Endothelial cell of umbilical vein (primary cell): ENCODE results near the gene SAMD7. TPM values are rescaled to one million over a fixed set of nuclear protein-coding genes. Genes with fewer than 3 reads are reported as not detected.

Experiments
- BruUV-seq: library from RNA; stranded (reverse); fragments of 400-500 nt; replicated peaks from 2 replicates; lab custom pipeline; 2021; lab: Mats Ljungman, UMichigan
- CTCF ChIA-PET: fragments of 300-600, 350-600 bp; sonication (Branson Sonifier 250); formaldehyde crosslinking; loops from one replicate; lab custom pipeline; 2021; ENCODE audit warnings: antibody characterized with exemption, inconsistent platforms; lab: Charles Lee
- POLR2A ChIA-PET: fragments of 300-600, 350-600 bp; sonication (Branson Sonifier 250); formaldehyde crosslinking; loops from one replicate; lab custom pipeline; 2021; ENCODE audit warnings: antibody characterized with exemption, inconsistent platforms; lab: Charles Lee
- DNase-seq: peaks from one replicate; pipeline ENCODE4 v3.0.0-alpha.2; 2011; ENCODE audit warnings: low read depth, low spot score
- FAIRE-seq: peaks from 2 replicates; lab custom pipeline; 2011; peaks lifted over from hg19 to GRCh38; lab: Jason Lieb, UNC
- H2AFZ ChIP-seq: 2 replicates; pipeline ENCODE4 v1.6.0; 2012; ENCODE audit warnings: low read depth, low read length, control low read depth, inconsistent platforms
- H3K27ac ChIP-seq: 2 replicates; pipeline ENCODE4 v1.5.1; 2011; ENCODE audit warnings: low read depth, mild to moderate bottlenecking, control low read depth, low read length, moderate library complexity; ENCODE audit not compliant: insufficient read depth
- H3K27me3 ChIP-seq, 2 experiments: 2 replicates each; pipeline versions ENCODE4 v1.6.0 to v1.6.1; 2011; ENCODE audit warnings: low read length in 2 of 2, mixed read lengths in 1 of 2; ENCODE audit not compliant: control insufficient read depth in 2 of 2, insufficient read depth in 2 of 2
- H3K36me3 ChIP-seq, 2 experiments: 2 replicates in 1 of 2; 3 replicates in 1 of 2; pipeline ENCODE4 v1.5.1; 2011; ENCODE audit warnings: low read length in 2 of 2, mild to moderate bottlenecking in 1 of 2, moderate library complexity in 1 of 2; ENCODE audit not compliant: control insufficient read depth in 2 of 2, insufficient read depth in 2 of 2; ENCODE audit errors: extremely low read depth in 1 of 2
- H3K4me1 ChIP-seq: 3 replicates; pipeline ENCODE4 v1.5.1; 2011; ENCODE audit warnings: mild to moderate bottlenecking, low read length; ENCODE audit not compliant: control insufficient read depth, insufficient read depth; ENCODE audit errors: extremely low read depth
- H3K4me2 ChIP-seq: 2 replicates; pipeline ENCODE4 v1.6.1; 2011; ENCODE audit warnings: low read length, control low read depth, mixed read lengths; ENCODE audit not compliant: insufficient read depth
- H3K4me3 ChIP-seq, 3 experiments: fragments of 200-600 bp in 1 of 3; sonication (generic), shearing (Covaris generic) in 1 of 3; replicated peaks in 1 of 3; 2 replicates each; pipeline ENCODE4 v1.5.1; 2011 to 2016; ENCODE audit warnings: control low read depth in 3 of 3, low read length in 3 of 3, mild to moderate bottlenecking in 2 of 3, inconsistent platforms in 1 of 3, low read depth in 1 of 3, moderate library complexity in 1 of 3; ENCODE audit not compliant: insufficient read depth in 1 of 3
- H3K79me2 ChIP-seq: 2 replicates; pipeline ENCODE4 v1.6.0; 2012; ENCODE audit warnings: low read length, inconsistent platforms; ENCODE audit not compliant: control insufficient read depth, insufficient read depth
- H3K9ac ChIP-seq: replicated peaks from 2 replicates; pipeline ENCODE3; 2011; ENCODE audit warnings: low read length, control low read depth; ENCODE audit not compliant: insufficient read depth; ENCODE audit errors: extremely low read depth
- H3K9me1 ChIP-seq: replicated peaks from 3 replicates; pipeline ENCODE4 v1.6.0; 2011; ENCODE audit warnings: mild to moderate bottlenecking, low read length; ENCODE audit not compliant: control insufficient read depth, insufficient read depth; ENCODE audit errors: extremely low read depth
- H3K9me3 ChIP-seq: replicated peaks from 2 replicates; pipeline ENCODE4 v1.5.1; 2012; ENCODE audit warnings: low read length, inconsistent platforms; ENCODE audit not compliant: control insufficient read depth, insufficient read depth
- H4K20me1 ChIP-seq: replicated peaks from 2 replicates; pipeline ENCODE3; 2011; ENCODE audit warnings: mild to moderate bottlenecking, low read length; ENCODE audit not compliant: control insufficient read depth, insufficient read depth; ENCODE audit errors: extremely low read depth
- EZH2 ChIP-seq: IDR thresholded peaks from 2 replicates; pipeline ENCODE4 v1.6.1; 2012; ENCODE audit warnings: borderline replicate concordance, low read depth, mild to moderate bottlenecking, moderate library complexity, low read length, inconsistent platforms; ENCODE audit not compliant: severe bottlenecking
- FOS ChIP-seq: IDR thresholded peaks from 2 replicates; pipeline ENCODE4 v1.6.1; 2011; ENCODE audit warnings: mild to moderate bottlenecking, low read length, moderate library complexity, borderline replicate concordance; ENCODE audit not compliant: insufficient read depth
- GATA2 ChIP-seq: IDR thresholded peaks from 2 replicates; pipeline ENCODE4 v1.7.0; 2011; ENCODE audit warnings: low read depth, mild to moderate bottlenecking, moderate library complexity, mixed read lengths, low read length; ENCODE audit not compliant: insufficient read length, insufficient read depth
- JUN ChIP-seq: IDR thresholded peaks from 2 replicates; pipeline ENCODE4 v1.6.1; 2011; ENCODE audit warnings: borderline replicate concordance, low read depth; ENCODE audit not compliant: insufficient read length, insufficient read depth
- MYC ChIP-seq: IDR thresholded peaks from one replicate; pipeline ENCODE4 v1.6.1; 2011; ENCODE audit warnings: mild to moderate bottlenecking, low read depth, low read length
- POLR2A ChIP-seq: IDR thresholded peaks from 2 replicates; pipeline ENCODE4 v1.6.1; 2012; ENCODE audit warnings: low read depth, mild to moderate bottlenecking, control low read depth, low read length
- POLR2AphosphoS5 ChIP-seq: IDR thresholded peaks from 2 replicates; pipeline ENCODE4 v1.6.1; 2012; ENCODE audit warnings: low read depth, mild to moderate bottlenecking, control low read depth, low read length, moderate library complexity; ENCODE audit not compliant: insufficient read depth
- dilution Hi-C: fragments of 300-500 bp; cut with MboI; formaldehyde crosslinking; loops from one replicate; pipeline ENCODE4 v1.15.0; 2019; ENCODE audit warnings: low sequenced_read_pairs; ENCODE audit not compliant: extremely low pct_ligation_motif_present
- intact Hi-C: fragments of 100-400 bp; cut with micrococcal nuclease; formaldehyde crosslinking; loops from one replicate; pipeline ENCODE4 v1.10.0; 2022
- polyA plus RNA-seq, 4 experiments: library from polyadenylated mRNA; depleted of rRNA in 3 of 4; stranded (reverse) in 3 of 4; unstranded in 1 of 4; fragments of >200 nt; gene quantifications; 2 replicates each; pipeline versions ENCODE4 v1.2.1 to v1.2.3, GENCODE V29; 2011 to 2012; ENCODE audit warnings: missing spikeins in 1 of 4
- total RNA-seq: library from RNA; stranded (reverse); gene quantifications from 2 replicates; pipeline ENCODE4 v1.2.3, GENCODE V29; 2021
- TF ChIP-seq, protein P1 (sequence below): IDR thresholded peaks from 2 replicates; pipeline ENCODE4 v1.6.1; 2011; ENCODE audit not compliant: insufficient read depth, insufficient read length
- TF ChIP-seq, protein P2 (sequence below), 2 donors: IDR thresholded peaks; 1 replicate in 1 of 2; 2 replicates in 1 of 2; pipeline ENCODE4 v1.5.1; 2011; ENCODE audit warnings: low read length in 2 of 2, mild to moderate bottlenecking in 2 of 2, moderate library complexity in 2 of 2, control low read depth in 1 of 2, inconsistent platforms in 1 of 2, low read depth in 1 of 2; ENCODE audit not compliant: insufficient read depth in 1 of 2; ENCODE audit errors: extremely low read depth in 1 of 2

SAMD7 gene
- total and polyA plus RNA-seq, 2 donors (not counting 3 experiments of a cell fraction or from before 2014, with no cell fraction given): not detected

DNA sequence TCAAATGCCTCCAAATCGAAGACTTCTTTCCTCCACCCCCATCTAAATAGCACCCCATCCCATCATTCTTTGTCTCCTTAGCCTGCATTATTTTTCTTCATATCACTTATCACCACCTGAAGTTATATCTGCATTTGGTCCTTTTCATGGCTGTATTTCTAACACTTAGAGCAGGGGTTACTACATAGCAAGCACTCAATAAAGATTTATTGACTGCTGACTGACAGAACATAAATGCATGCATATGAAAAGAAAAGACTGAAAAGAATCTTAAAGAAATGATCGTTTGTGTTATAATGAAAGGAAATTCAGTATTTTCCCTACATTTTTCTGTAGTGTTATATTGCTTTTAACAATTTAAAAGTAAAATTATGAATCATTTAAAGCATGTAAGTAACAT is 43.0 kb upstream of the SAMD7 start:
- FAIRE-seq: no peak
- Histone ChIP-seq H3K27me3 (peaks cover 4 to 7% of the 10 kb centered on the region in 2 experiments), H3K36me3 (no peaks in the 10 kb centered on the region), H3K9me1 (no peaks in the 10 kb centered on the region), H3K4me1 (no peaks in the 10 kb centered on the region), H4K20me1 (no peaks in the 10 kb centered on the region), H3K27ac (no peak overlapping the region), H3K4me2 (no peak overlapping the region), H2AFZ (no peak overlapping the region), H3K9me3 (no peaks in the 10 kb centered on the region), H3K79me2 (no peaks in the 10 kb centered on the region), H3K4me3 (no peak overlapping the region), H3K9ac (no peak overlapping the region)
- TF ChIP-seq JUN (no peak), EZH2 (no peak), MYC (no peak), POLR2A (no peak), FOS (no peak), GATA2 (no peak), POLR2AphosphoS5 (no peak)
- TF ChIP-seq, protein P1, sequence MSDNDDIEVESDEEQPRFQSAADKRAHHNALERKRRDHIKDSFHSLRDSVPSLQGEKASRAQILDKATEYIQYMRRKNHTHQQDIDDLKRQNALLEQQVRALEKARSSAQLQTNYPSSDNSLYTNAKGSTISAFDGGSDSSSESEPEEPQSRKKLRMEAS: no peak
- TF ChIP-seq, protein P2, sequence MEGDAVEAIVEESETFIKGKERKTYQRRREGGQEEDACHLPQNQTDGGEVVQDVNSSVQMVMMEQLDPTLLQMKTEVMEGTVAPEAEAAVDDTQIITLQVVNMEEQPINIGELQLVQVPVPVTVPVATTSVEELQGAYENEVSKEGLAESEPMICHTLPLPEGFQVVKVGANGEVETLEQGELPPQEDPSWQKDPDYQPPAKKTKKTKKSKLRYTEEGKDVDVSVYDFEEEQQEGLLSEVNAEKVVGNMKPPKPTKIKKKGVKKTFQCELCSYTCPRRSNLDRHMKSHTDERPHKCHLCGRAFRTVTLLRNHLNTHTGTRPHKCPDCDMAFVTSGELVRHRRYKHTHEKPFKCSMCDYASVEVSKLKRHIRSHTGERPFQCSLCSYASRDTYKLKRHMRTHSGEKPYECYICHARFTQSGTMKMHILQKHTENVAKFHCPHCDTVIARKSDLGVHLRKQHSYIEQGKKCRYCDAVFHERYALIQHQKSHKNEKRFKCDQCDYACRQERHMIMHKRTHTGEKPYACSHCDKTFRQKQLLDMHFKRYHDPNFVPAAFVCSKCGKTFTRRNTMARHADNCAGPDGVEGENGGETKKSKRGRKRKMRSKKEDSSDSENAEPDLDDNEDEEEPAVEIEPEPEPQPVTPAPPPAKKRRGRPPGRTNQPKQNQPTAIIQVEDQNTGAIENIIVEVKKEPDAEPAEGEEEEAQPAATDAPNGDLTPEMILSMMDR (IDR thresholded peaks at IDR 0.05; ENCODE audit: extremely low read depth in 1 of 2, insufficient read depth in 1 of 2, low read depth in 1 of 2, low read length in 2 of 2): no peak
- intact Hi-C loops (loop anchor here (10.0 kb wide), 2 partner anchors 316 to 506 kb away; partner anchors contain the start of gene PHC3), dilution Hi-C loops (no loop called here)
- BruUV-seq: no TSS peak
- no peak for DNase-seq
- ChIA-PET POLR2A (no interaction called here), CTCF (interaction anchor here (0.6 kb wide), 1 partner anchor 123 kb away, joined by 3 read pairs; no protein-coding TSS in a partner anchor)
